Lung (tissue), 12 donors: Measurements from ENCODE around the gene CTSZ. TPM values are rescaled to one million over a fixed set of nuclear protein-coding genes. Genes with fewer than 3 reads are reported as not detected.
A peak's percentile ranks its signal among the peaks of the same experiment; 100 is the strongest.
"Not testable (repeated sequence)": the region's sequence is repeated elsewhere in the genome, so short reads cannot be mapped to it uniquely, and the experiment has no call there.

Experiments used
- ATAC-seq: fragments of 200-7000 bp; cut with Tn5 transposase; one replicate; pipeline ENCODE4 v1.9.1; 2020; ENCODE audit warnings: moderate number of reproducible peaks; ENCODE audit not compliant: insufficient read depth, low FRiP score
- DNase-seq, 3 donors: peaks; one replicate each; pipeline ENCODE4 v3.0.0-alpha.2; 2013 to 2017
- H3K27ac ChIP-seq, 2 donors: one replicate each; pipeline ENCODE4 v1.5.1; 2013; ENCODE audit warnings: mild to moderate bottlenecking in 2 of 2, moderate library complexity in 2 of 2, control low read depth in 1 of 2, inconsistent platforms in 1 of 2, low read depth in 1 of 2, low read length in 1 of 2
- H3K27me3 ChIP-seq, 3 donors: one replicate each; pipeline ENCODE4 v1.5.1; 2013; ENCODE audit warnings: low read length in 2 of 3; ENCODE audit not compliant: control insufficient read depth in 3 of 3, insufficient read depth in 3 of 3
- H3K36me3 ChIP-seq, 4 donors: one replicate each; pipeline ENCODE4 v1.5.1; 2013; ENCODE audit warnings: low read length in 4 of 4, mild to moderate bottlenecking in 1 of 4, moderate library complexity in 1 of 4; ENCODE audit not compliant: control insufficient read depth in 4 of 4, insufficient read depth in 4 of 4
- H3K4me1 ChIP-seq, 5 donors: one replicate each; pipeline ENCODE4 v1.5.1; 2013; ENCODE audit warnings: low read length in 5 of 5, mild to moderate bottlenecking in 2 of 5, moderate library complexity in 1 of 5; ENCODE audit not compliant: control insufficient read depth in 5 of 5, insufficient read depth in 5 of 5
- H3K4me3 ChIP-seq: one replicate; pipeline ENCODE4 v1.5.1; 2013; ENCODE audit warnings: mild to moderate bottlenecking, control low read depth, moderate library complexity
- H3K9ac ChIP-seq, 2 donors: one replicate each; pipeline ENCODE4 v1.5.1; 2013; ENCODE audit warnings: low read length in 2 of 2, control low read depth in 1 of 2; ENCODE audit not compliant: insufficient read depth in 1 of 2
- H3K9me3 ChIP-seq, 4 donors: one replicate each; pipeline ENCODE4 v1.5.1; 2013; ENCODE audit warnings: low read length in 3 of 4, mild to moderate bottlenecking in 1 of 4, moderate library complexity in 1 of 4; ENCODE audit not compliant: control insufficient read depth in 4 of 4, insufficient read depth in 3 of 4
- CTCF ChIP-seq: IDR thresholded peaks from 2 replicates; pipeline ENCODE4 v1.5.1; 2012; ENCODE audit warnings: mild to moderate bottlenecking; ENCODE audit errors: control extremely low read depth, extremely low read depth
- WGBS, 2 donors: extraction: QIAGEN DNeasy Blood & Tissue Kit; methylation state at CpG; one replicate each; pipeline ENCODE4 v1.1.7; 2013; 5-methylcytosine and 5-hydroxymethylcytosine counted together
- polyA plus RNA-seq, 2 donors: library from polyadenylated mRNA; stranded (reverse); fragments of 200-250 nt; gene quantifications; one replicate each; pipeline ENCODE4 v1.2.1, GENCODE V29; 2013
- total RNA-seq, 2 donors: library from RNA; depleted of rRNA in 1 of 2; stranded (reverse); fragments of >200 nt in 1 of 2; gene quantifications; one replicate each; pipeline ENCODE4 v1.2.1, GENCODE V29; 2014 to 2021
- donor health status: control.
- donor health status: control.
- donor health status: Bipolar disorder and iron deficiency.
- donor health status: healthy.
- donor health status: DM: yes; HTN: yes; CAD: no.

The CTSZ gene
- total and polyA plus RNA-seq, 4 donors: 105 to 558 (median 291) TPM

GRCh38 chr20:59013031-59013951 lies 6.2 kb upstream of the CTSZ start:
- no peaks in the 10 kb centered on the region for H3K36me3 ChIP-seq
- no peak overlapping the region for H3K4me3 ChIP-seq
- no peak for ATAC-seq
- H3K27ac ChIP-seq: no peak overlapping the region
- H3K27me3 ChIP-seq: no peaks in the 10 kb centered on the region
- TF ChIP-seq CTCF: no peak
- WGBS, 2 donors: 91 to 93% methylated on average over 17 of the region's 17 CpGs
- peaks cover 0 to 34% (median 5%) of the 10 kb centered on the region in 5 donors for H3K4me1 ChIP-seq
- no peaks in the 10 kb centered on the region for H3K9me3 ChIP-seq
- H3K9ac ChIP-seq: no peak overlapping the region
- no peak for DNase-seq

GRCh38 chr20:59011874-59012157 lies 4.8 kb upstream of the CTSZ start:
- Histone ChIP-seq H3K27ac (peak overlapping the region in 1 of 2 donors; percentile 48), H3K4me1 (peaks cover 0 to 38% (median 5%) of the 10 kb centered on the region in 5 donors)
- not testable (repeated sequence) for H3K9ac ChIP-seq, H3K27me3 ChIP-seq, H3K9me3 ChIP-seq, H3K36me3 ChIP-seq, H3K4me3 ChIP-seq, ATAC-seq, DNase-seq
- WGBS, 2 donors: 87 to 90% methylated on average over 3 of the region's 3 CpGs

- no peak overlapping the region for H3K4me3 ChIP-seq
- no peak for TF ChIP-seq CTCF
These were observed 4.2 kb upstream of the CTSZ start for GRCh38 chr20:59010995-59011873.

More at GRCh38 chr20:59010995-59011873, 4.2 kb upstream of the CTSZ start:
- H3K9ac ChIP-seq: no peak overlapping the region
- peak; percentile 38 to 58 (median 45) for DNase-seq
- peak overlapping the region in 1 of 2 donors; percentile 48 for H3K27ac ChIP-seq
- H3K27me3 ChIP-seq: no peaks in the 10 kb centered on the region
- no peaks in the 10 kb centered on the region for H3K36me3 ChIP-seq
- 46 to 60% methylated on average over 17 of the region's 17 CpGs for WGBS, 2 donors
- no peaks in the 10 kb centered on the region for H3K9me3 ChIP-seq
- ATAC-seq: no peak
- peaks cover 0 to 32% (median 9%) of the 10 kb centered on the region in 5 donors for H3K4me1 ChIP-seq
